KBM-7 (cell line): ENCODE data around the gene IRF1.
A peak's percentile ranks its signal among the peaks of the same experiment; 100 is the strongest.
"Not testable (repeated sequence)": the region's sequence is repeated elsewhere in the genome, so short reads cannot be mapped to it uniquely, and the experiment has no call there.

Experiments used
- DNase-seq: peaks from one replicate; pipeline ENCODE4 v3.0.0-alpha.2; 2015
- in situ Hi-C: fragments of 300-500 bp; cut with MboI; formaldehyde crosslinking; loops from 2 replicates; pipeline ENCODE4 v1.14.3; 2020; ENCODE audit warnings: low sequenced_read_pairs, low pct_unique_long_range_greater_than_20kb, mixed read lengths

IRF1 gene

GRCh38 chr5:132456296-132456986, 34.1 kb downstream of the IRF1 start:
- in situ Hi-C loops = no loop called here
- peak; percentile 87 for DNase-seq

- peak; percentile 41 for DNase-seq
- in situ Hi-C loops = no loop called here
Measured at GRCh38 chr5:132455614-132456115, 34.9 kb downstream of the IRF1 start.

GRCh38 chr5:132454361-132454760, 36.2 kb downstream of the IRF1 start:
- in situ Hi-C loops = no loop called here

GRCh38 chr5:132451387-132451786, 39.2 kb downstream of the IRF1 start:
- no peak for DNase-seq
- in situ Hi-C loops = no loop called here

More at GRCh38 chr5:132454361-132454760, 36.2 kb downstream of the IRF1 start:
- peak; percentile 66 for DNase-seq

- no peak for DNase-seq
- in situ Hi-C loops = no loop called here
Measured at GRCh38 chr5:132449060-132449459, 41.5 kb downstream of the IRF1 start.

- no peak for DNase-seq
- in situ Hi-C loops = no loop called here
Measured at GRCh38 chr5:132447196-132447595, 43.4 kb downstream of the IRF1 start.

- in situ Hi-C loops = no loop called here
- DNase-seq = no peak
Measured at GRCh38 chr5:132446621-132447020, 44.0 kb downstream of the IRF1 start.

- no peak for DNase-seq
- in situ Hi-C loops = no loop called here
Measured at GRCh38 chr5:132445930-132446329, 44.6 kb downstream of the IRF1 start.

- in situ Hi-C loops = no loop called here
- no peak for DNase-seq
Measured at GRCh38 chr5:132445640-132445923, 45.0 kb downstream of the IRF1 start.

GRCh38 chr5:132444841-132445639, 45.5 kb downstream of the IRF1 start:
- DNase-seq = no peak
- in situ Hi-C loops = no loop called here

GRCh38 chr5:132444061-132444460, 46.5 kb downstream of the IRF1 start:
- in situ Hi-C loops = no loop called here
- DNase-seq = no peak

- in situ Hi-C loops = no loop called here
- DNase-seq = no peak
Measured at GRCh38 chr5:132439521-132440089, 51.0 kb downstream of the IRF1 start.

GRCh38 chr5:132438917-132439316, 51.7 kb downstream of the IRF1 start:
- in situ Hi-C loops = no loop called here

GRCh38 chr5:132438267-132438645, 52.3 kb downstream of the IRF1 start:
- DNase-seq, in situ Hi-C loops: not testable (repeated sequence)

More at GRCh38 chr5:132438917-132439316, 51.7 kb downstream of the IRF1 start:
- DNase-seq = no peak

- peak; percentile 75 for DNase-seq
- in situ Hi-C loops = no loop called here
Measured at GRCh38 chr5:132437604-132438266, 52.8 kb downstream of the IRF1 start.

- DNase-seq = no peak
- in situ Hi-C loops = no loop called here
Measured at GRCh38 chr5:132436936-132437335, 53.6 kb downstream of the IRF1 start.

GRCh38 chr5:132435886-132436285, 54.7 kb downstream of the IRF1 start:
- in situ Hi-C loops = no loop called here
- no peak for DNase-seq

- no peak for DNase-seq
- in situ Hi-C loops = no loop called here
Measured at GRCh38 chr5:132435447-132435846, 55.1 kb downstream of the IRF1 start.

GRCh38 chr5:132434416-132435286, 55.9 kb downstream of the IRF1 start:
- in situ Hi-C loops = no loop called here
- DNase-seq = no peak
